HepG2 (cell line): ENCODE results near the gene CD274. TPM values are rescaled to one million over a fixed set of nuclear protein-coding genes. Genes with fewer than 3 reads are reported as not detected.

Experiments used
- ATAC-seq: fragments of 200-7000 bp; cut with Tn5 transposase; 3 replicates; pipeline ENCODE4 v1.9.1; 2020; ENCODE audit warnings: mild to moderate bottlenecking, moderate library complexity
- BruUV-seq: library from RNA; stranded (reverse); fragments of 400-500 nt; replicated peaks from 2 replicates; lab custom pipeline; 2021; lab: Mats Ljungman, UMichigan
- CTCF ChIA-PET: fragments of 300-600 bp; formaldehyde crosslinking; extraction: SDS; loops from one replicate; lab custom pipeline; 2021; ENCODE audit warnings: low total read pairs, inconsistent platforms, low intra/inter-chr PET ratio; lab: Yijun Ruan, JAX
- POLR2A ChIA-PET: fragments of 350-600 bp; sonication (Branson Sonifier 250); formaldehyde crosslinking; loops from one replicate; lab custom pipeline; 2020; ENCODE audit warnings: antibody characterized with exemption, inconsistent platforms; lab: Yijun Ruan, JAX
- DNase-seq: peaks from one replicate; pipeline ENCODE4 v3.0.0-alpha.2; 2015; ENCODE audit warnings: low spot score
- FAIRE-seq: peaks from 3 replicates; lab custom pipeline; 2011; peaks lifted over from hg19 to GRCh38; lab: Jason Lieb, UNC
- H2AFZ ChIP-seq: one replicate; pipeline ENCODE4 v1.6.1; 2011; ENCODE audit warnings: low read length, inconsistent platforms
- H3K27ac ChIP-seq: fragments of 300-600 bp; 3 replicates; pipeline ENCODE4 v1.8.0; 2011; ENCODE audit warnings: mixed run types, mild to moderate bottlenecking, mixed read lengths, low read length, inconsistent platforms; ENCODE audit not compliant: insufficient read depth; ENCODE audit errors: extremely low read length
- H3K27me3 ChIP-seq, 2 experiments: fragments of 200-600 bp in 1 of 2; 2 replicates in 1 of 2; 3 replicates in 1 of 2; pipeline versions ENCODE4 v1.6.0 to v1.8.0; 2011; ENCODE audit warnings: low read length in 2 of 2, mild to moderate bottlenecking in 2 of 2, moderate library complexity in 2 of 2, inconsistent platforms in 1 of 2; ENCODE audit not compliant: insufficient read depth in 2 of 2, control insufficient read depth in 1 of 2
- H3K36me3 ChIP-seq, 2 experiments: fragments of 200-600 bp in 1 of 2; replicated peaks in 1 of 2; 2 replicates in 1 of 2; 3 replicates in 1 of 2; pipeline versions ENCODE4 v1.5.1 to v1.8.0; 2011; ENCODE audit warnings: low read length in 2 of 2, inconsistent platforms in 1 of 2; ENCODE audit not compliant: insufficient read depth in 2 of 2, control insufficient read depth in 1 of 2
- H3K4me1 ChIP-seq: 2 replicates; pipeline ENCODE4 v1.5.1; 2012; ENCODE audit warnings: low read length, inconsistent platforms; ENCODE audit not compliant: insufficient read depth
- H3K4me2 ChIP-seq: 2 replicates; pipeline ENCODE4 v1.6.0; 2011; ENCODE audit warnings: low read depth, low read length, inconsistent platforms
- H3K4me3 ChIP-seq, 3 experiments: fragments of 200-600 bp in 1 of 3; sonication (generic), shearing (Covaris generic) in 1 of 3; replicated peaks in 1 of 3; 2 replicates each; pipeline ENCODE4 v1.5.1; 2011 to 2016; ENCODE audit warnings: low read length in 3 of 3, inconsistent platforms in 2 of 3, low read depth in 2 of 3, mild to moderate bottlenecking in 2 of 3, control low read depth in 1 of 3, mixed read lengths in 1 of 3; ENCODE audit not compliant: insufficient read depth in 1 of 3
- H3K79me2 ChIP-seq: one replicate; pipeline ENCODE4 v1.6.1; 2011; ENCODE audit warnings: low read length, inconsistent platforms; ENCODE audit not compliant: insufficient read depth
- H3K9ac ChIP-seq: 2 replicates; pipeline ENCODE4 v1.6.0; 2011; ENCODE audit warnings: mild to moderate bottlenecking, low read depth, low read length, inconsistent platforms; ENCODE audit not compliant: insufficient read depth
- H3K9me3 ChIP-seq: 2 replicates; pipeline ENCODE4 v1.5.1; 2012; ENCODE audit warnings: mild to moderate bottlenecking, low read length
- H4K20me1 ChIP-seq: 2 replicates; pipeline ENCODE4 v1.6.0; 2011; ENCODE audit warnings: inconsistent platforms, mild to moderate bottlenecking, low read length, moderate library complexity; ENCODE audit not compliant: insufficient read depth
- AGO1 ChIP-seq: fragments of 200-400 bp; formaldehyde crosslinking; IDR thresholded peaks from 2 replicates; pipeline ENCODE4 v1.6.1; 2017; ENCODE audit warnings: mild to moderate bottlenecking, low read depth, low read length, moderate library complexity; ENCODE audit not compliant: poor library complexity, severe bottlenecking
- ATRX ChIP-seq: sonication (generic); formaldehyde crosslinking; IDR thresholded peaks from 2 replicates; pipeline ENCODE4 v1.4.0; 2020; ENCODE audit warnings: missing genetic modification reagents, borderline replicate concordance
- CREB1 ChIP-seq, 2 experiments: fragments of 450-650 bp in 1 of 2; IDR thresholded peaks; 2 replicates each; pipeline ENCODE4 v1.6.1; 2016 to 2017; ENCODE audit warnings: control low read depth in 1 of 2, mild to moderate bottlenecking in 1 of 2, missing compliant biosample characterization in 1 of 2, missing genetic modification characterization in 1 of 2
- FOXP4 ChIP-seq: sonication (generic); formaldehyde crosslinking; IDR thresholded peaks from 2 replicates; pipeline ENCODE4 v1.4.0; 2020; ENCODE audit warnings: missing genetic modification reagents
- RAD21 ChIP-seq: fragments of 450-650 bp; formaldehyde crosslinking; IDR thresholded peaks from 2 replicates; pipeline ENCODE4 v1.5.0; 2020; ENCODE audit warnings: mild to moderate bottlenecking
- SMC3 ChIP-seq: IDR thresholded peaks from 2 replicates; pipeline ENCODE4 v1.6.1; 2011; ENCODE audit warnings: low read length, improper control_type of control experiment
- SOX6 ChIP-seq, 2 experiments: fragments of 450-650 bp in 1 of 2; sonication (generic) in 1 of 2; formaldehyde crosslinking in 1 of 2; IDR thresholded peaks; 2 replicates each; pipeline versions ENCODE4 v1.4.0 to v1.6.1; 2017 to 2020; ENCODE audit warnings: antibody characterized with exemption in 1 of 2, mild to moderate bottlenecking in 1 of 2, missing genetic modification reagents in 1 of 2
- STAG1 ChIP-seq: sonication (generic); formaldehyde crosslinking; IDR thresholded peaks from 2 replicates; pipeline ENCODE4 v1.4.0; 2020; ENCODE audit warnings: missing genetic modification reagents
- U2AF1 ChIP-seq: fragments of 200-400 bp; formaldehyde crosslinking; optimal IDR thresholded peaks from 2 replicates; pipeline ENCODE3; 2017; ENCODE audit warnings: mild to moderate bottlenecking, low read depth, low read length
- ZFYVE20 ChIP-seq: sonication (generic); formaldehyde crosslinking; IDR thresholded peaks from 2 replicates; pipeline ENCODE4 v1.8.0; 2023; ENCODE audit warnings: low read depth, mild to moderate bottlenecking, moderate library complexity, missing genetic modification reagents, borderline replicate concordance
- ZNF24 ChIP-seq: fragments of 450-650 bp; IDR thresholded peaks from 2 replicates; pipeline ENCODE4 v1.6.1; 2017; ENCODE audit warnings: antibody characterized with exemption, mild to moderate bottlenecking
- ZNF251 ChIP-seq: sonication (generic); formaldehyde crosslinking; IDR thresholded peaks from 2 replicates; pipeline ENCODE4 v1.9.0; 2021; ENCODE audit warnings: mild to moderate bottlenecking, missing genetic modification reagents
- ZNF430 ChIP-seq: sonication (generic); formaldehyde crosslinking; IDR thresholded peaks from 2 replicates; pipeline ENCODE4 v1.9.0; 2021; ENCODE audit warnings: mild to moderate bottlenecking, missing genetic modification reagents
- ZSCAN21 ChIP-seq: sonication (generic); formaldehyde crosslinking; IDR thresholded peaks from 2 replicates; pipeline ENCODE4 v1.8.0; 2022; ENCODE audit warnings: mild to moderate bottlenecking, missing genetic modification reagents, moderate library complexity, borderline replicate concordance
- WGBS: methylation state at CpG from one replicate; pipeline ENCODE4 v1.1.6; 2017; ENCODE audit warnings: low lambda C conversion rate; 5-methylcytosine and 5-hydroxymethylcytosine counted together
- in situ Hi-C: cut with HindIII; loops from 2 replicates; pipeline ENCODE4 v1.10.0; 2017; ENCODE audit warnings: low pct_unique_long_range_greater_than_20kb; ENCODE audit not compliant: extremely low pct_ligation_motif_present
- intact Hi-C: fragments of 100-400 bp; cut with micrococcal nuclease; formaldehyde crosslinking; loops from one replicate; pipeline ENCODE4 v1.10.0; 2022; ENCODE audit not compliant: unreplicated experiment
- polyA plus RNA-seq, 8 experiments: library from polyadenylated mRNA; depleted of rRNA in 3 of 8; stranded (reverse) in 7 of 8; unstranded in 1 of 8; fragments of >200 nt; fragmentation: Illumina TruSeq in 4 of 8; extraction: Trizol in 4 of 8; gene quantifications; 2 replicates each; pipeline versions ENCODE4 v1.2.1 to v1.2.3, GENCODE V29; 2011 to 2016; ENCODE audit warnings: low read depth in 4 of 8, missing spikeins in 1 of 8, mixed read lengths in 1 of 8; ENCODE audit not compliant: insufficient read depth in 1 of 8
- total RNA-seq, 5 experiments: library from RNA; depleted of rRNA; stranded (reverse); fragments of >200 nt; fragmentation: Illumina TruSeq; extraction: Trizol; gene quantifications; 2 replicates each; pipeline ENCODE4 v1.2.3, GENCODE V29; 2016; ENCODE audit warnings: low read depth in 1 of 5
- TF ChIP-seq, protein P1 (sequence below): sonication (generic); formaldehyde crosslinking; IDR thresholded peaks from 2 replicates; pipeline ENCODE4 v1.5.0; 2020; ENCODE audit warnings: mild to moderate bottlenecking, missing genetic modification reagents, moderate library complexity
- TF ChIP-seq, protein P2 (sequence below): sonication (generic); formaldehyde crosslinking; IDR thresholded peaks from 2 replicates; pipeline ENCODE4 v1.4.0; 2020; ENCODE audit warnings: missing genetic modification reagents, borderline replicate concordance
- TF ChIP-seq, protein P3 (sequence below): sonication (generic); formaldehyde crosslinking; IDR thresholded peaks from 2 replicates; pipeline ENCODE4 v1.8.1; 2022; ENCODE audit warnings: mild to moderate bottlenecking, missing genetic modification reagents

CD274 gene
- total and polyA plus RNA-seq, 2 of the 13 experiments (the other 11 are each of a cell fraction or from before 2014, with no cell fraction given), result 0.17 to 0.49 TPM

DNA sequence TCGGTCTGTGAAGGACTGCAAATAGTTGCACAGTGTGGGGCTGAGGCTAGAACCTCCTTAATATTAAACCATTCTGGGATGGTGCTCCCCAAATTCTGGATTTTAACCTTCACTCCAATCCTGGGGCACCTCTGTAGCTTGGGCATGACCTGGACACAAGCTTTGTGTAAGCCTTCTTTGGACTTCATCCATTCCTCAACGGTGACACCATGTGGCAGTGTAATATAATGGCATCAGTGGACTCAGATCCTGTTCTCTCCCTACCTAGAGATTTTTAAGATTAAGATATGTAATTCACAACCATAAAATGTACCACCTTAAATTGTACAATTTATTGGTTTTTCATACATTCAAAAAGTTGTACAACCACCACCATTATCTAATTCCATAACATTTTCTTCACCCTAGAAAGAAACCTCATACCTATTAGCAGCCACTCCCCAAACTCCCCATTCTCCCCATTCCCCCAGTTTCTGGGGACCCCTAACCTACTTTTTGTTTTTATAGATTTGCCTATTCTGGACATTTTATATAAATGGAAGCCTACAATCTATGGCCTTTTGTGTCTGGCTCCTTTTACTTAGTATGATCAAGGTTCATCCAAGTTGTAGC, 7.8 kb upstream of the CD274 start:
- CTCF ChIA-PET, result interaction anchor here (1.7 kb wide), 1 partner anchor 256 kb away, joined by 4 read pairs; no protein-coding TSS in a partner anchor
- Histone ChIP-seq H3K4me1 (peaks cover 9% of the 10 kb centered on the region), H3K36me3 (no peaks in the 10 kb centered on the region), H4K20me1 (no peaks in the 10 kb centered on the region), H3K27ac (no peak overlapping the region), H3K79me2 (no peaks in the 10 kb centered on the region), H3K27me3 (no peaks in the 10 kb centered on the region; a peak in 1 of 5 replicates), H3K9ac (no peak overlapping the region), H3K9me3 (no peaks in the 10 kb centered on the region), H3K4me3 (no peak overlapping the region), H3K4me2 (no peak overlapping the region), H2AFZ (no peak overlapping the region)
- POLR2A ChIA-PET, result no interaction called here
- DNase-seq (peak; percentile 57), ATAC-seq (peak; percentile 17), FAIRE-seq (peak; percentile 95)
- in situ Hi-C loops (loop anchor here (5.0 to 25.0 kb wide), 4 partner anchors 152 to 680 kb away; partner anchors contain the start of genes INSL6 and JAK2), intact Hi-C loops (loop anchor here (1.0 kb wide), 1 partner anchor 256 kb away; no protein-coding TSS in a partner anchor)
- TF ChIP-seq ATRX, result no peak
- 0 out of 2 replicates have a peak, but pooled peaks have one; percentile 18 for TF ChIP-seq RAD21
- TF ChIP-seq ZNF430 (CRISPR knock-in tag), result no peak
- TF ChIP-seq, protein P1, sequence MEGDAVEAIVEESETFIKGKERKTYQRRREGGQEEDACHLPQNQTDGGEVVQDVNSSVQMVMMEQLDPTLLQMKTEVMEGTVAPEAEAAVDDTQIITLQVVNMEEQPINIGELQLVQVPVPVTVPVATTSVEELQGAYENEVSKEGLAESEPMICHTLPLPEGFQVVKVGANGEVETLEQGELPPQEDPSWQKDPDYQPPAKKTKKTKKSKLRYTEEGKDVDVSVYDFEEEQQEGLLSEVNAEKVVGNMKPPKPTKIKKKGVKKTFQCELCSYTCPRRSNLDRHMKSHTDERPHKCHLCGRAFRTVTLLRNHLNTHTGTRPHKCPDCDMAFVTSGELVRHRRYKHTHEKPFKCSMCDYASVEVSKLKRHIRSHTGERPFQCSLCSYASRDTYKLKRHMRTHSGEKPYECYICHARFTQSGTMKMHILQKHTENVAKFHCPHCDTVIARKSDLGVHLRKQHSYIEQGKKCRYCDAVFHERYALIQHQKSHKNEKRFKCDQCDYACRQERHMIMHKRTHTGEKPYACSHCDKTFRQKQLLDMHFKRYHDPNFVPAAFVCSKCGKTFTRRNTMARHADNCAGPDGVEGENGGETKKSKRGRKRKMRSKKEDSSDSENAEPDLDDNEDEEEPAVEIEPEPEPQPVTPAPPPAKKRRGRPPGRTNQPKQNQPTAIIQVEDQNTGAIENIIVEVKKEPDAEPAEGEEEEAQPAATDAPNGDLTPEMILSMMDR, result peak; percentile 77
- TF ChIP-seq ZNF24, result no peak
- no peak for TF ChIP-seq ZSCAN21 (CRISPR knock-in tag)
- TF ChIP-seq CREB1 (IDR thresholded peaks at IDR 0.05), result no peak
- no peak for TF ChIP-seq CREB1 (CRISPR knock-in tag; IDR thresholded peaks at IDR 0.05)
- TF ChIP-seq, protein P2, sequence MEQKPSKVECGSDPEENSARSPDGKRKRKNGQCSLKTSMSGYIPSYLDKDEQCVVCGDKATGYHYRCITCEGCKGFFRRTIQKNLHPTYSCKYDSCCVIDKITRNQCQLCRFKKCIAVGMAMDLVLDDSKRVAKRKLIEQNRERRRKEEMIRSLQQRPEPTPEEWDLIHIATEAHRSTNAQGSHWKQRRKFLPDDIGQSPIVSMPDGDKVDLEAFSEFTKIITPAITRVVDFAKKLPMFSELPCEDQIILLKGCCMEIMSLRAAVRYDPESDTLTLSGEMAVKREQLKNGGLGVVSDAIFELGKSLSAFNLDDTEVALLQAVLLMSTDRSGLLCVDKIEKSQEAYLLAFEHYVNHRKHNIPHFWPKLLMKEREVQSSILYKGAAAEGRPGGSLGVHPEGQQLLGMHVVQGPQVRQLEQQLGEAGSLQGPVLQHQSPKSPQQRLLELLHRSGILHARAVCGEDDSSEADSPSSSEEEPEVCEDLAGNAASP, result no peak
- no peak for TF ChIP-seq ZNF251 (CRISPR knock-in tag)
- no peak for TF ChIP-seq U2AF1
- TF ChIP-seq, protein P3, sequence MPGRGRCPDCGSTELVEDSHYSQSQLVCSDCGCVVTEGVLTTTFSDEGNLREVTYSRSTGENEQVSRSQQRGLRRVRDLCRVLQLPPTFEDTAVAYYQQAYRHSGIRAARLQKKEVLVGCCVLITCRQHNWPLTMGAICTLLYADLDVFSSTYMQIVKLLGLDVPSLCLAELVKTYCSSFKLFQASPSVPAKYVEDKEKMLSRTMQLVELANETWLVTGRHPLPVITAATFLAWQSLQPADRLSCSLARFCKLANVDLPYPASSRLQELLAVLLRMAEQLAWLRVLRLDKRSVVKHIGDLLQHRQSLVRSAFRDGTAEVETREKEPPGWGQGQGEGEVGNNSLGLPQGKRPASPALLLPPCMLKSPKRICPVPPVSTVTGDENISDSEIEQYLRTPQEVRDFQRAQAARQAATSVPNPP (CRISPR knock-in tag), result no peak
- no peak for TF ChIP-seq AGO1
- TF ChIP-seq STAG1 (CRISPR knock-in tag), result peak; percentile 68
- TF ChIP-seq SMC3, result peak; percentile 78
- TF ChIP-seq SOX6 (IDR thresholded peaks at IDR 0.05), result no peak
- no peak for TF ChIP-seq SOX6 (CRISPR knock-in tag; IDR thresholded peaks at IDR 0.05)
- no peak for TF ChIP-seq ZFYVE20
- TF ChIP-seq FOXP4, result no peak
- no TSS peak for BruUV-seq
- 0% methylated on average over 2 of the region's 2 CpGs for WGBS
